Natural killer cell (primary cell): ENCODE results near the gene MAP4K3. TPM values are rescaled to one million over a fixed set of nuclear protein-coding genes. Genes with fewer than 3 reads are reported as not detected.

Experiments used
- total RNA-seq, 4 donors: library from RNA; stranded (reverse); fragments of 120-200 nt in 1 of 4; gene quantifications; one replicate each; pipeline versions ENCODE4 v1.2.3 to v1.2.4, GENCODE V29; 2013 to 2022

The MAP4K3 gene
- total RNA-seq, 3 donors from 2014 or later (not counting 1 experiment from before 2014, with no cell fraction given), result 17.3 to 25.9 (median 20.3) TPM

Other genes starting within 250 kb of the MAP4K3 start
- gene CDKL4, start 193.3 kb downstream of the MAP4K3 start, total RNA-seq, result not detected
- gene TMEM178A, start 228.6 kb upstream of the MAP4K3 start, total RNA-seq, result under 1 TPM in 1 of 3 donors, not detected in 2; 0.21 TPM